ENCODE results near the gene DCP1B. TPM values are rescaled to one million over a fixed set of nuclear protein-coding genes. Genes with fewer than 3 reads are reported as not detected.
A peak's percentile ranks its signal among the peaks of the same experiment; 100 is the strongest.

DCP1B gene
- total and polyA plus RNA-seq, 7 experiments from 2014 or later = 8.1 to 30.5 (median 19.3) TPM

GRCh38 chr12:1972260-1972659, 32.0 kb downstream of the DCP1B start:
- peaks cover 0 to 18% (median 10%) of the 10 kb centered on the region in 7 donors for H3K4me1 Mint-ChIP-seq
- H3K27me3 Mint-ChIP-seq = no peaks in the 10 kb centered on the region
- no peak overlapping the region for H3K27ac Mint-ChIP-seq
- Histone ChIP-seq H3K9me3 (ENCODE audit: control insufficient read depth in 2 of 3, low read length in 3 of 3) (no peaks in the 10 kb centered on the region), H3K4me3 (ENCODE audit: low read length) (no peak overlapping the region), H3K27me3 (ENCODE audit: control insufficient read depth in 2 of 2, insufficient read depth in 2 of 2, low read length in 2 of 2) (no peaks in the 10 kb centered on the region), H3K27ac (ENCODE audit: low read depth, low read length) (no peak overlapping the region), H3K36me3 (ENCODE audit: control insufficient read depth in 2 of 3, insufficient read depth in 3 of 3, low read length in 3 of 3) (peaks cover 0 to 1% (median under 1%) of the 10 kb centered on the region in 3 experiments), H3K4me1 (ENCODE audit: control insufficient read depth in 2 of 2, insufficient read depth in 2 of 2, low read length in 2 of 2) (no peaks in the 10 kb centered on the region)
- H3K36me3 Mint-ChIP-seq = peaks cover 0 to 24% (median 9%) of the 10 kb centered on the region in 5 donors
- ATAC-seq (no peak), DNase-seq (no peak)
- POLR2A ChIA-PET = no interaction called here
- CTCF ChIA-PET = interaction anchor here (0.6 kb wide), 2 partner anchors 36 to 219 kb away, joined by 3 read pairs; no protein-coding TSS in a partner anchor
- no peak overlapping the region for H3K4me3 Mint-ChIP-seq
- intact Hi-C loops (cut with micrococcal nuclease) = no loop called here
- no peaks in the 10 kb centered on the region for H3K9me3 Mint-ChIP-seq

- intact Hi-C loops (cut with micrococcal nuclease) = no loop called here
- no peak overlapping the region for H3K4me3 Mint-ChIP-seq
- H3K9me3 Mint-ChIP-seq = no peaks in the 10 kb centered on the region
- POLR2A ChIA-PET = no interaction called here
- peaks cover 4 to 33% (median 20%) of the 10 kb centered on the region in 5 donors for H3K36me3 Mint-ChIP-seq
- H3K27ac Mint-ChIP-seq = no peak overlapping the region
- H3K4me1 Mint-ChIP-seq = peaks cover 0 to 10% (median 8%) of the 10 kb centered on the region in 7 donors
- ATAC-seq = no peak
- Histone ChIP-seq H3K27me3 (ENCODE audit: control insufficient read depth in 2 of 2, insufficient read depth in 2 of 2, low read length in 2 of 2) (no peaks in the 10 kb centered on the region), H3K4me3 (ENCODE audit: low read length) (no peak overlapping the region), H3K9me3 (ENCODE audit: control insufficient read depth in 2 of 3, low read length in 3 of 3) (no peaks in the 10 kb centered on the region), H3K27ac (ENCODE audit: low read depth, low read length) (no peak overlapping the region), H3K36me3 (ENCODE audit: control insufficient read depth in 2 of 3, insufficient read depth in 3 of 3, low read length in 3 of 3) (peaks cover 8 to 19% (median 9%) of the 10 kb centered on the region in 3 experiments), H3K4me1 (ENCODE audit: control insufficient read depth in 2 of 2, insufficient read depth in 2 of 2, low read length in 2 of 2) (no peaks in the 10 kb centered on the region)
- CTCF ChIA-PET = interaction anchor here (0.6 kb wide), 1 partner anchor 93 kb away, joined by 3 read pairs; no protein-coding TSS in a partner anchor
- DNase-seq = no peak
- no peaks in the 10 kb centered on the region for H3K27me3 Mint-ChIP-seq
Measured at GRCh38 chr12:1970331-1970900, 33.8 kb downstream of the DCP1B start.

DNA sequence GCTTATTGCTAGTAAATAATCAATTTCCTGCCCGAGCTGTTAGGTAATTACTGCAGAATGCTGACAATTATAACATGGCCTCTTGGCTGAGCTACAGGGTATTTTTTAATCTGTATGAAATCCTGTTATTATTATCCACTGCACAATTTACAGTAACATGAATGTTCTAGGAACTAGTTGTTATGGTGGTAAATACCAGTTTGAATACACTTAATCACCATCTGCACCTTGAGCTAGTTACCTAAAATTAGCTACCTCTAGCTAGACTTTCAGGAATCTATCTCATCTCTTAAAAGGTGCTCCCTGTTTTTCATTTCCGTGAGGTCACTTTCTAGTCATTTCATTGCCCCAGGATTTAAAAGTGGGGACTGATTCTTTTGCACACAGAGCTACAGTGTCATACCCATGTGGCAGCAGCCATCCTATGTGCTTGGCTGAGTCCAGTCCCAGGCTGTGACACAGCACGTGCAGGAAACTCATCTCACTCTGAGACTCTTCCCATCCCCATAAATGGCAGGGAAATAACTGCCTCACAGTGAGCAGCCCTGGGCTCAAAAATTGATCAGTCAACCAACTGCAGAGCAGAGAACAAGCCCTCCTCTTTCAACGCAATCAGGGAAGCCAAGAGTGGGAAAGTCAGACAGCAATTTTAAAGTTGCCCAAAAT, 37.6 kb downstream of the DCP1B start:
- ATAC-seq (no peak), DNase-seq (no peak)
- ChIA-PET CTCF (no interaction called here), POLR2A (no interaction called here)
- no peaks in the 10 kb centered on the region for H3K9me3 ChIP-seq (ENCODE audit: control insufficient read depth in 2 of 3, low read length in 3 of 3)
- peaks cover 8 to 20% (median 9%) of the 10 kb centered on the region in 3 experiments for H3K36me3 ChIP-seq (ENCODE audit: control insufficient read depth in 2 of 3, insufficient read depth in 3 of 3, low read length in 3 of 3)
- no peaks in the 10 kb centered on the region for H3K27me3 Mint-ChIP-seq
- no peaks in the 10 kb centered on the region for H3K4me1 ChIP-seq (ENCODE audit: control insufficient read depth in 2 of 2, insufficient read depth in 2 of 2, low read length in 2 of 2)
- H3K9me3 Mint-ChIP-seq = no peaks in the 10 kb centered on the region
- H3K4me3 Mint-ChIP-seq = no peak overlapping the region
- peaks cover 7 to 46% (median 23%) of the 10 kb centered on the region in 5 donors for H3K36me3 Mint-ChIP-seq
- H3K4me3 ChIP-seq (ENCODE audit: low read length) = no peak overlapping the region
- H3K27ac Mint-ChIP-seq = no peak overlapping the region
- no peaks in the 10 kb centered on the region for H3K27me3 ChIP-seq (ENCODE audit: control insufficient read depth in 2 of 2, insufficient read depth in 2 of 2, low read length in 2 of 2)
- intact Hi-C loops (cut with micrococcal nuclease) = no loop called here
- H3K4me1 Mint-ChIP-seq = peaks cover 0 to 8% (median 5%) of the 10 kb centered on the region in 7 donors
- no peak overlapping the region for H3K27ac ChIP-seq (ENCODE audit: low read depth, low read length)

GRCh38 chr12:1965916-1966315, 38.3 kb downstream of the DCP1B start:
- no peaks in the 10 kb centered on the region for H3K27me3 Mint-ChIP-seq

DNA sequence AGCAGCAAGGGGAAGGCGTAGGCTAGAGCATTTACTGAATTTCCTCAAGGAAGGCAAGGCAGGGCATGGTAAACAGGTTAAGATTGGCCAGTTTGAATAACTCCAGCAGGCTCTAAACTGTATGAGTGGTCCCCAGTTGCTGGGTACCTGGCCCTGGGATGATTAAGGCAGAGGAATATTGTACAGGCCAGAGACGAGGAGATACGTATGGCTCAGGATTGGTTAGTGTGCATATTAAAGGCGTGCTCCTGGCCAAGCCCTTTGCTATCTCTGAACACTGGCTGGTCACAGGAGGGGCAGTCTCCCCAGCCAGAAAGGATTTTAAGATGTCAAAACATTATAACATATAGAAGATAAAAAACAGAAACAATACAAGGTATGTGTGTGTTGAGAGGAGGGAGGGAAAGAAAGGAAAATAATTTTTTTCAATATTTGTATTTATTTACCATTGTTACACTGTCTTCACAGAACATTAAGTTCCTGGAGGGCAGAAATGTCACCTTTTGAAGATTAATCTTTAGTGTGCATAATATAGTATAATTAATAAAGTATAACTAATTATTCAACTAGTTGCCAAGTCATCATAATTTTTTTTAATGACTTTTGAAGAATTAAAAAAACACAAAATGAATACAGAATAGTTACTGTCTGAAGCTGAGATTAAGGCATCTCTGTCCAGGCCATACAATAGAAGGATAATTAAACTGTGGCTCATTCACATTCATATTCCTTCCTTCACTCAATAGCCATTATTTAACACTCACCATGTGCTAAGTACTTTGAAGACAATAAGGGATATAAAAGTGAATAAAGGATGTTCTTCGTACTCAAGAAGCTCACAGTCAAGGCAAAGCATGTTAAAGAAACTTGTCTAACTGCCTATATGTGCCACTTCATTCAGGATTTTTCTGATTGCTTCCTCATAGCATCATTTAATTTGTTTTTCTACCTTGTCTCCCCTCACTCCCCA, 41.9 kb downstream of the DCP1B start:
- H3K9me3 Mint-ChIP-seq = peaks cover 0 to 2% (median 0%) of the 10 kb centered on the region in 11 donors
- peaks cover 12 to 73% (median 39%) of the 10 kb centered on the region in 5 donors for H3K36me3 Mint-ChIP-seq
- ChIA-PET CTCF (interaction anchor here (0.6 kb wide), 1 partner anchor 39 kb away, joined by 3 read pairs; no protein-coding TSS in a partner anchor), POLR2A (no interaction called here)
- Histone ChIP-seq H3K4me1 (ENCODE audit: control insufficient read depth in 2 of 2, insufficient read depth in 2 of 2, low read length in 2 of 2) (no peaks in the 10 kb centered on the region), H3K27me3 (ENCODE audit: control insufficient read depth in 2 of 2, insufficient read depth in 2 of 2, low read length in 2 of 2) (no peaks in the 10 kb centered on the region), H3K27ac (ENCODE audit: low read depth, low read length) (no peak overlapping the region), H3K9me3 (ENCODE audit: control insufficient read depth in 2 of 3, low read length in 3 of 3) (no peaks in the 10 kb centered on the region), H3K4me3 (ENCODE audit: low read length) (no peak overlapping the region), H3K36me3 (ENCODE audit: control insufficient read depth in 2 of 3, insufficient read depth in 3 of 3, low read length in 3 of 3) (peaks cover 8 to 24% (median 9%) of the 10 kb centered on the region in 3 experiments)
- no peak overlapping the region for H3K4me3 Mint-ChIP-seq
- ATAC-seq = no peak
- peak overlapping the region in 4 of 9 donors; percentile 2 to 62 (median 49) for H3K27ac Mint-ChIP-seq
- DNase-seq = no peak
- peaks cover 0 to 5% (median 0%) of the 10 kb centered on the region in 7 donors for H3K4me1 Mint-ChIP-seq
- H3K27me3 Mint-ChIP-seq = no peaks in the 10 kb centered on the region
- intact Hi-C loops (cut with micrococcal nuclease) = no loop called here

More at GRCh38 chr12:1965916-1966315, 38.3 kb downstream of the DCP1B start:
- peaks cover 8 to 23% (median 9%) of the 10 kb centered on the region in 3 experiments for H3K36me3 ChIP-seq (ENCODE audit: control insufficient read depth in 2 of 3, insufficient read depth in 3 of 3, low read length in 3 of 3)
- no peaks in the 10 kb centered on the region for H3K27me3 ChIP-seq (ENCODE audit: control insufficient read depth in 2 of 2, insufficient read depth in 2 of 2, low read length in 2 of 2)
- H3K4me1 Mint-ChIP-seq = peaks cover 0 to 6% (median 0%) of the 10 kb centered on the region in 7 donors
- H3K4me1 ChIP-seq (ENCODE audit: control insufficient read depth in 2 of 2, insufficient read depth in 2 of 2, low read length in 2 of 2) = no peaks in the 10 kb centered on the region
- peaks cover 7 to 54% (median 30%) of the 10 kb centered on the region in 5 donors for H3K36me3 Mint-ChIP-seq
- ChIA-PET CTCF (no interaction called here), POLR2A (interaction anchor here (0.6 kb wide), 1 partner anchor 792 kb away, joined by 3 read pairs; no protein-coding TSS in a partner anchor)
- DNase-seq (no peak), ATAC-seq (no peak)
- intact Hi-C loops (cut with micrococcal nuclease) = no loop called here
- no peak overlapping the region for H3K27ac Mint-ChIP-seq
- no peak overlapping the region for H3K4me3 ChIP-seq (ENCODE audit: low read length)
- H3K4me3 Mint-ChIP-seq = no peak overlapping the region
- no peaks in the 10 kb centered on the region for H3K9me3 Mint-ChIP-seq
- H3K27ac ChIP-seq (ENCODE audit: low read depth, low read length) = no peak overlapping the region
- no peaks in the 10 kb centered on the region for H3K9me3 ChIP-seq (ENCODE audit: control insufficient read depth in 2 of 3, low read length in 3 of 3)

GRCh38 chr12:1956716-1957115, 47.5 kb downstream of the DCP1B start:
- H3K27me3 Mint-ChIP-seq = no peaks in the 10 kb centered on the region
- no peaks in the 10 kb centered on the region for H3K27me3 ChIP-seq (ENCODE audit: control insufficient read depth in 2 of 2, insufficient read depth in 2 of 2, low read length in 2 of 2)
- DNase-seq = no peak
- peaks cover 8 to 33% (median 10%) of the 10 kb centered on the region in 3 experiments for H3K36me3 ChIP-seq (ENCODE audit: control insufficient read depth in 2 of 3, insufficient read depth in 3 of 3, low read length in 3 of 3)
- peaks cover 0 to 2% (median 0%) of the 10 kb centered on the region in 11 donors for H3K9me3 Mint-ChIP-seq
- ATAC-seq = no peak
- intact Hi-C loops (cut with micrococcal nuclease) = no loop called here
- POLR2A ChIA-PET = interaction anchor here (0.7 to 1.3 kb wide), 2 partner anchors 38 to 165 kb away, joined by 3 read pairs; partner anchors contain the start of gene CACNA2D4
- peaks cover 0 to 4% (median 0%) of the 10 kb centered on the region in 7 donors for H3K4me1 Mint-ChIP-seq
- no peaks in the 10 kb centered on the region for H3K9me3 ChIP-seq (ENCODE audit: control insufficient read depth in 2 of 3, low read length in 3 of 3)
- no peak overlapping the region for H3K4me3 ChIP-seq (ENCODE audit: low read length)
- no peaks in the 10 kb centered on the region for H3K4me1 ChIP-seq (ENCODE audit: control insufficient read depth in 2 of 2, insufficient read depth in 2 of 2, low read length in 2 of 2)
- H3K4me3 Mint-ChIP-seq = no peak overlapping the region
- peak overlapping the region in 1 of 9 donors; percentile 10 for H3K27ac Mint-ChIP-seq
- CTCF ChIA-PET = no interaction called here
- H3K36me3 Mint-ChIP-seq = peaks cover 8 to 50% (median 21%) of the 10 kb centered on the region in 5 donors
- no peak overlapping the region for H3K27ac ChIP-seq (ENCODE audit: low read depth, low read length)
